ENCODE results near the gene GOLT1B. TPM values are rescaled to one million over a fixed set of nuclear protein-coding genes. Genes with fewer than 3 reads are reported as not detected.

GOLT1B gene
- total and polyA plus RNA-seq, 5 experiments from 2014 or later = 16.6 to 30.3 (median 19.7) TPM

DNA sequence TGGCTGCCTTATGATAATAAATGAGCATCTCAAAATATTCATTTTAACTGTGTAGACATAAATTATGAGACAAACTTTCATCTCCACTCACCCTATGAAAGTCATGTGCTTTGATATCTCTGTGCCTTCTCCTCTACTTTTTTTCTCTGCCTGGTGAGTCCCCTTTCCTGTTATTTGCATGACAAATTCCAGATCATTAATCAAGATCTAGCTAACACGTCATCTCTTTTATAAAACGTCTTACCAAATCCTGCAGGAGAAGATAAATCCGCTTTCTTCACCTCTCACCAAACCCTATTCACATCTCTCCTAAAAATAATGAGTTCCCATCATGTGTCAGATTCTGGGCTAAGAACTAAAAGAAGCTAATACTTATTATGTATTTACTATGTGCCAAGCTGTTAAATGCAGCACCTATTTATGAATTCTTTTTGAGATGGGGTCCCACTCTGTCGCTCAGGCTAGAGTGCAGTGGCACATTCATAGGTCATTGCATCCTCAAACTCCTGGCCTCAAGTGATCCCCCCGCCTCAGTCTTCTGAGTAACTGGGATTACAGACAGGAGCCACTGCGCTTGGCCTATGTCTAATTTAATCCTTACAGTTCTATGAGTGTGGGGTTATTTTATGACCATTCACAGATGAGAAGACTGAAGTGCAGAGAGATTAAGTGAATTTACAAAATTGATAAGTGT is 51.2 kb downstream of the GOLT1B start:
- DNase-seq (no peak), ATAC-seq (no peak)
- Mint-ChIP-seq H3K4me1 (no peaks in the 10 kb centered on the region), H3K27me3 (no peaks in the 10 kb centered on the region), H3K36me3 (peaks cover 0 to 5% (median 3%) of the 10 kb centered on the region in 3 donors), H3K27ac (peak overlapping the region in 2 of 10 donors; percentile 7 to 66), H3K9me3 (peaks cover 0 to 4% (median 0%) of the 10 kb centered on the region in 9 donors), H3K4me3 (no peak overlapping the region)
- POLR2A ChIA-PET = interaction anchor here (0.6 kb wide), 1 partner anchor 14 kb away, joined by 3 read pairs; no protein-coding TSS in a partner anchor

DNA sequence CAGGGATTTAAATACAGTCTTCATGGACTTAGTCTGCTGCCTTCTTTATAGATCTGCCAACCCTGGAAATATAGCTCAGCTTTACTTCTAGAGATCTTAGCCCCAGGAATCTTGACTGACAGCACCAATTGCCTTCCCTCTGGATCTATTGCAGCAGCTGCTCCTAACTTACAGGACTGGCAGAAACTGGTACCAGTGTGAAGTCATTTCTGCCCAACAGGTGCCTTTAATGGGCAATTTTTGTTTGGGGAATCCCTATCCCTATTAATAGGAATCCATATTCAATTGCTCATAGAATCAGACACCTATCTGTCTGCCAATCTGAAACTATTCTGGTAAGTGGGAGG is 51.7 kb downstream of the GOLT1B start:
- H3K36me3 Mint-ChIP-seq = peaks cover 0 to 5% (median 3%) of the 10 kb centered on the region in 3 donors
- POLR2A ChIA-PET = no interaction called here
- ATAC-seq (no peak), DNase-seq (no peak)
- H3K27me3 Mint-ChIP-seq = no peaks in the 10 kb centered on the region
- H3K4me1 Mint-ChIP-seq = no peaks in the 10 kb centered on the region
- peaks cover 0 to 4% (median 0%) of the 10 kb centered on the region in 9 donors for H3K9me3 Mint-ChIP-seq
- H3K4me3 Mint-ChIP-seq = no peak overlapping the region
- peak overlapping the region in 1 of 10 donors; percentile 66 for H3K27ac Mint-ChIP-seq

DNA sequence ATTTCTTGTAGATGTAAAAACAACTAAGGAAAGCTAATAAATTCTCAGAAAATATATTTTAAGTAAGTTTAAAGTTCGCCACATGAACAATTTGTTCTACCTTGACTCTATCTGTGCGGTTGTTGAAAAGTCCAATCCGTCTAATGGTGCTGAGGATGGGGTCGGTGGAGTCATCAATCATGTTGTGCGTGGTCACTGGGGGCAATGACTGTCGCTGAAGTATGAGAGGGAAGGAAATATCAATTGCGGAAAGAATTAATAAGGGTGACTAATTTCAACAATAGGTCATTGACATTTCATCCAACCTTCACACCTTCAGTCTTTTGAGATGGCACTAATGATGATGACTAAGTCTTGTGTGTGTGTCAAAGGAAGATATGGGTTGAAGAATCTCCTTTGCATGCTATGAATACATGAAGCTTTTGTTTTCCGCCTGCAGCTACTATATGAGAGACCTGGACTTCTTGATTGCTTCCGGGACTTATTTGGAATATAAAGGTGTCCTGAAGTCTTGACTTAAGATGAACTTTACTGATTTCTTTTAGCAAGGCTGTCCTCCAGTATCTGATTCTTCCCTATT is 56.6 kb downstream of the GOLT1B start:
- ATAC-seq (no peak), DNase-seq (no peak)
- Mint-ChIP-seq H3K9me3 (peaks cover 0 to 4% (median 0%) of the 10 kb centered on the region in 9 donors), H3K27ac (no peak overlapping the region), H3K36me3 (peaks cover 0 to 5% (median 3%) of the 10 kb centered on the region in 3 donors), H3K27me3 (no peaks in the 10 kb centered on the region), H3K4me1 (peaks cover 0 to 2% (median 0%) of the 10 kb centered on the region in 4 donors), H3K4me3 (no peak overlapping the region)
- POLR2A ChIA-PET = interaction anchor here (0.6 kb wide), 1 partner anchor 80 kb away, joined by 3 read pairs; no protein-coding TSS in a partner anchor

DNA sequence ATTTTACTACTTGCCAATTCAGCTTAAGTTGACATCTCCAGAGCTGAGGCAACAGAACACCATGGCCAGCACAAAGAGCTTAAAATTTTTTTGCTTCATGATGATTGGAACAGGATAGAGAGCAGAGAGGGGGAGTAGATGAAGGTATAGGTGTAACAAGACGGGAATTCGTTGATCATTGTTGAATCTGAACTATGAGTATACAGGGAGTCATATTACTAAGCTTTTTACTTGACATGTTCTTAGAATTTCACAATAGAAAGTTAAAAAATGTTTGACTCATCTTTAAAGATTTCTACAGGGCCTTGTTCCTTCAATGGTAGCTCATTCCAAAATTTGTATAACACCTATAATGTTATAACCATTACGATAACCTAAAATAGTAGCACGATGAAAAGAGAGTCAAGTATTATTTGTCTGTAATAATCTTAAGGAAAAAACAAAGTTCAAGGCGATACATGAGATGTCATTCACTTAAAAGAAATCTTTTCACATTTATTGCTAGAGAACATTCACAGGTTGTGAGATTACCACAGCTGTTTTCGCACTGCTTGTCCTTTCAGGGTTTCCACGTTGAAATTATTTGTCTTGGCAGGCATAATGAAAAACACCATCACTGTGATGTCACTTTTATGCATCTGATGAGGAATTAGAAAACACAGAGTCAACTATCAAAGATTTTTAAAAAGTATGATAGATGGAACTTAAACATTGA is 58.4 kb downstream of the GOLT1B start:
- Mint-ChIP-seq H3K4me1 (peaks cover 0 to 2% (median 0%) of the 10 kb centered on the region in 4 donors), H3K4me3 (no peak overlapping the region), H3K27ac (no peak overlapping the region), H3K27me3 (no peaks in the 10 kb centered on the region), H3K36me3 (peaks cover 0 to 5% (median 3%) of the 10 kb centered on the region in 3 donors), H3K9me3 (no peaks in the 10 kb centered on the region)
- POLR2A ChIA-PET = no interaction called here
- DNase-seq (no peak), ATAC-seq (no peak)

DNA sequence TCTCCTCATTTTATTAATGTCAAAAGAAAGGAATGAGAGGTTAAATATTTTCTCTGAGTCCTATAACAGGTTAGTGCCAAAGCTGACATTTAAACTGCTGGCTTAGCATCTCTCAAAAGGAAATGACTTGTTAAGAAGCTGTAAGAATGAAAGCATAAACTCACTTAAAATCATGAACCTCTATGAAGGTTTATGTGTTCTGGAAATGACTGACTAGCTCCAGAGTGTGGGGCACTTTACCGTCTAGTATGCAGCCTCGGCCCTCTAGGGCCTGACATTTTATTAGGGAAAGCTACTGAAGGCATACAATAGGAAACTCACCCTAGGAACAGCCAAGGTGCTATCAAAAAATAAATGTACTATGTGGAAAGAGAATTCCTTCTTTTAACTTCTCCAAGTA is 59.6 kb downstream of the GOLT1B start:
- Mint-ChIP-seq H3K4me3 (no peak overlapping the region), H3K36me3 (peaks cover 0 to 5% (median 3%) of the 10 kb centered on the region in 3 donors), H3K4me1 (peaks cover 0 to 2% (median 0%) of the 10 kb centered on the region in 4 donors), H3K27me3 (no peaks in the 10 kb centered on the region), H3K27ac (no peak overlapping the region), H3K9me3 (no peaks in the 10 kb centered on the region)
- POLR2A ChIA-PET = no interaction called here
- DNase-seq (no peak), ATAC-seq (no peak)

DNA sequence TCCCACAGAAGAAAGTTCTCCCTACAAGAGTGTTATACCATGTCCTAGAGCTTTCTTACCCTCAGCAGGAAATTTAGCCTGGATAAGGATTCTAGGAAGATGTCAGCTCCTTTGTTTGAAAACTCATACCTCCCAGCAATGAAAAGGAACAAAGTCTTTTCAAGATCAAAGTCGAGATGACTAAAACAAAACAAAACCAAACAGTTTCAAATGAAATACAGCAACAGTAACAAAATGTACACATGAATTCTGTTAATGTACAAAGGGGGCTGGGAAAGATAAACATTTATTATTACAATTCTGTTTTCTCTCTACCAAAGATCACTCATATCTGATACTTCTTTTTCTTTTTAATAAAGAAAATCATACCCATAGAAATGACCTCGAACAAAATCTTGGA is 61.3 kb downstream of the GOLT1B start:
- Mint-ChIP-seq H3K27me3 (peaks cover 0 to 1% (median 0%) of the 10 kb centered on the region in 5 donors), H3K27ac (no peak overlapping the region), H3K9me3 (no peaks in the 10 kb centered on the region), H3K4me3 (no peak overlapping the region), H3K4me1 (peaks cover 0 to 2% (median 0%) of the 10 kb centered on the region in 4 donors), H3K36me3 (no peaks in the 10 kb centered on the region)
- ATAC-seq (no peak), DNase-seq (no peak)
- POLR2A ChIA-PET = no interaction called here

DNA sequence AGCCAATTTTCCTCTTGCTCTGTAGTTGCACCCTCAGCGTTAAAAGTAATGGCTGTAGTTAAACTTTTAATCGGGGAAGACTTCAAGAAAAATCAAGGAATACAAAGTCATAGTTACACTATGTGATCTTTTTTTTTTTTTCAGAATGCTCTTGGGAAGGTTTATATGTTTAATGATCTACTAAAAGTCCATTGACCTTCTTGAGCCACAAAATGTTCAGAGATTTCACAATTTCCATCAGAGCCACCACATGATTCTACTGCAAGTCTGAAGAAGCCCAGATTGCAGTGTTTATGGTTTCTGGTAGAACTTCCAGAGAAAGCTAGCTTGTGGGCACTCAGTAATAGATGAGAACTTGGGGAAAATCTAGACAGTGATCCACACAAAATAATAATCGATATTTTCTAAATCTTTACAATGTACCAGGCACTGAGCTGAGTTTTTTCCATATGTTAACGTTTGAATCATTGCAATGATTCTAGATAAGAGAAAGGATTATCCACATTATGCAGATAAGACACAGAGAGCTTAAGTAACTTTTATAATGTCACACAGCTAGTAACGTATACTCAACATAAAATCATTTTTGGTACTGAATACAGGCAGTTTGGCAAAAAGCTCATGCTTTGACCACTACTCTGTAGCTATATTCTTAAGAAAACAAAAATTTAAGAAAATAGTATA is 64.8 kb downstream of the GOLT1B start:
- H3K27ac Mint-ChIP-seq = no peak overlapping the region

DNA sequence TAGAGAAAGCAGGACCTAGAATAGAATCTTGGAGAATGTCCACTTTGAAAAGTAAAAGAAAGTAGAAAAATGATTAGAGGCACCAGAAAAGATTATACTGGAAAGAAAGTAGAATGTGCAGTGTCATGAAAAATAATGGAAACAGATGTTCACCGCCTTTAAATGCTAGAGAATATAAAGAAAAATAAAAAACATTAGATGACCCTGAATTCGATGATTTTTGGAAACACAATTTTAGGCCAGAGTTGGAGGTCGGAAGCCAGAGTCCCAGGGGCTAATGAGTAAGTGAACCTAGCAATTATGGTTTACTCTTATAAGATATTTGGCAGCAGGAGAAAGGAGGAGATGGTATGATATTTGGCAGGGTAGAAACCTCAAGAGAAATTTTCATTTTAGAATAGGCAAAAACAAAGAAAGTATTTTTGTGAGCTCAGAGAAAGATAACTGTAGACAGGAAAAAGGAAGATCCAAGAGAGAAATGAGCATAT is 65.4 kb downstream of the GOLT1B start:
- no peak overlapping the region for H3K27ac Mint-ChIP-seq
- POLR2A ChIA-PET = interaction anchor here (0.7 kb wide), 1 partner anchor 15 kb away, joined by 3 read pairs; no protein-coding TSS in a partner anchor
- ATAC-seq = no peak

More for the DNA sequence above, 64.8 kb downstream of the GOLT1B start:
- Mint-ChIP-seq H3K4me3 (no peak overlapping the region), H3K4me1 (no peaks in the 10 kb centered on the region), H3K27me3 (peaks cover 0 to 1% (median 0%) of the 10 kb centered on the region in 5 donors), H3K36me3 (peaks cover 0 to 5% (median 4%) of the 10 kb centered on the region in 3 donors), H3K9me3 (peaks cover 0 to 2% (median 0%) of the 10 kb centered on the region in 9 donors)
- DNase-seq (no peak), ATAC-seq (no peak)
- POLR2A ChIA-PET = interaction anchor here (0.7 kb wide), 1 partner anchor 14 kb away, joined by 3 read pairs; no protein-coding TSS in a partner anchor

More for the DNA sequence above, 65.4 kb downstream of the GOLT1B start:
- Mint-ChIP-seq H3K4me3 (no peak overlapping the region), H3K27me3 (peaks cover 0 to 1% (median 0%) of the 10 kb centered on the region in 5 donors), H3K36me3 (peaks cover 0 to 5% (median 4%) of the 10 kb centered on the region in 3 donors), H3K4me1 (no peaks in the 10 kb centered on the region), H3K9me3 (peaks cover 0 to 2% (median 0%) of the 10 kb centered on the region in 9 donors)
- no peak for DNase-seq

Other genes with a start within 250 kb of the GOLT1B start
- under 1 TPM; 0.05 to 0.34 TPM for gene SLCO1A2, start 166.9 kb upstream of the GOLT1B start, total RNA-seq
- under 1 TPM in 1 of 3 donors, not detected in 2; 0.07 TPM for gene SLCO1A2, start 166.9 kb upstream of the GOLT1B start, polyA plus RNA-seq
- gene IAPP, start 128.9 kb upstream of the GOLT1B start, total RNA-seq = not detected
- not detected for gene IAPP, start 128.9 kb upstream of the GOLT1B start, polyA plus RNA-seq
- gene PYROXD1, start 64.1 kb upstream of the GOLT1B start, total RNA-seq = 10 to 100 TPM; 42.2 to 48.3 TPM
- gene PYROXD1, start 64.1 kb upstream of the GOLT1B start, polyA plus RNA-seq = 10 to 100 TPM; 16.4 to 31.2 (median 20.3) TPM
- 10 to 100 TPM; 56.8 to 58.3 TPM for gene RECQL, start 154 bp upstream of the GOLT1B start, total RNA-seq
- 10 to 100 TPM; 51.4 to 64.6 (median 52.9) TPM for gene RECQL, start 154 bp upstream of the GOLT1B start, polyA plus RNA-seq
- under 1 TPM; 0.21 to 0.36 TPM for gene SPX, start 24.5 kb downstream of the GOLT1B start, total RNA-seq
- gene SPX, start 24.5 kb downstream of the GOLT1B start, polyA plus RNA-seq = under 1 TPM in 2 of 3 donors, not detected in 1; 0.20 to 0.21 TPM
- gene GYS2, start 103.1 kb downstream of the GOLT1B start, total RNA-seq = under 1 TPM in 1 of 2 experiments, not detected in 1; 0.31 TPM
- not detected for gene GYS2, start 103.1 kb downstream of the GOLT1B start, polyA plus RNA-seq
- gene LDHB, start 156.1 kb downstream of the GOLT1B start, total RNA-seq = 1,000 to 10,000 TPM; 1,266 to 1,370 TPM
- gene LDHB, start 156.1 kb downstream of the GOLT1B start, polyA plus RNA-seq = 1,000 to 10,000 TPM; 1,691 to 2,368 (median 2,237) TPM

Data from naive thymus-derived CD8-positive, alpha-beta T cell (primary cell).